ENCODE data around the gene UPK3BL2. TPM values are rescaled to one million over a fixed set of nuclear protein-coding genes. Genes with fewer than 3 reads are reported as not detected.

Gene UPK3BL2
- total and polyA plus RNA-seq, 2 experiments from 2014 or later = 0.83 to 1.6 TPM

Other genes starting within 250 kb of the UPK3BL2 start
- not detected in 2 replicates for gene SPDYE6, start 187.3 kb downstream of the UPK3BL2 start, total RNA-seq (2014; rRNA removed; shearing (Covaris generic))
- 0.19 TPM in 1 of 2 replicates, not detected in the other for gene SPDYE6, start 187.3 kb downstream of the UPK3BL2 start, polyA plus RNA-seq (2016; fragmentation: Nextera tagmentation; extraction: Ambion mirVana)
- gene PRKRIP1, start 147.3 kb downstream of the UPK3BL2 start, total RNA-seq (2014; rRNA removed; shearing (Covaris generic)) = 14.8 and 17.3 TPM in 2 replicates
- gene PRKRIP1, start 147.3 kb downstream of the UPK3BL2 start, polyA plus RNA-seq (2016; fragmentation: Nextera tagmentation; extraction: Ambion mirVana) = 19.1 and 20.3 TPM in 2 replicates
- 42.2 and 47.6 TPM in 2 replicates for gene ORAI2, start 110.1 kb downstream of the UPK3BL2 start, total RNA-seq (2014; rRNA removed; shearing (Covaris generic))
- 30.3 and 32.6 TPM in 2 replicates for gene ORAI2, start 110.1 kb downstream of the UPK3BL2 start, polyA plus RNA-seq (2016; fragmentation: Nextera tagmentation; extraction: Ambion mirVana)
- gene ALKBH4, start 78.8 kb downstream of the UPK3BL2 start, total RNA-seq (2014; rRNA removed; shearing (Covaris generic)) = 16.3 and 17.8 TPM in 2 replicates
- gene ALKBH4, start 78.8 kb downstream of the UPK3BL2 start, polyA plus RNA-seq (2016; fragmentation: Nextera tagmentation; extraction: Ambion mirVana) = 11.8 and 13.9 TPM in 2 replicates
- gene LRWD1, start 78.7 kb downstream of the UPK3BL2 start, total RNA-seq (2014; rRNA removed; shearing (Covaris generic)) = 18.3 and 21.8 TPM in 2 replicates
- gene LRWD1, start 78.7 kb downstream of the UPK3BL2 start, polyA plus RNA-seq (2016; fragmentation: Nextera tagmentation; extraction: Ambion mirVana) = 15.3 and 16.2 TPM in 2 replicates
- gene POLR2J, start 64.8 kb downstream of the UPK3BL2 start, total RNA-seq (2014; rRNA removed; shearing (Covaris generic)) = 11.3 and 15.5 TPM in 2 replicates
- gene POLR2J, start 64.8 kb downstream of the UPK3BL2 start, polyA plus RNA-seq (2016; fragmentation: Nextera tagmentation; extraction: Ambion mirVana) = 75.4 and 77.7 TPM in 2 replicates
- 0.13 and 1.1 TPM in 2 replicates for gene RASA4B, start 25.9 kb downstream of the UPK3BL2 start, total RNA-seq (2014; rRNA removed; shearing (Covaris generic))
- 0.72 and 1.0 TPM in 2 replicates for gene RASA4B, start 25.9 kb downstream of the UPK3BL2 start, polyA plus RNA-seq (2016; fragmentation: Nextera tagmentation; extraction: Ambion mirVana)
- not detected in 2 replicates for gene SPDYE2, start 7.5 kb upstream of the UPK3BL2 start, total RNA-seq (2014; rRNA removed; shearing (Covaris generic))
- gene SPDYE2, start 7.5 kb upstream of the UPK3BL2 start, polyA plus RNA-seq (2016; fragmentation: Nextera tagmentation; extraction: Ambion mirVana) = 0.20 and 0.59 TPM in 2 replicates
- gene POLR2J3, start 28.9 kb upstream of the UPK3BL2 start, total RNA-seq (2014; rRNA removed; shearing (Covaris generic)) = 2.9 and 6.3 TPM in 2 replicates
- 61.2 and 69.8 TPM in 2 replicates for gene POLR2J3, start 28.9 kb upstream of the UPK3BL2 start, polyA plus RNA-seq (2016; fragmentation: Nextera tagmentation; extraction: Ambion mirVana)
- 1.7 and 8.9 TPM in 2 replicates for gene RASA4, start 73.1 kb upstream of the UPK3BL2 start, total RNA-seq (2014; rRNA removed; shearing (Covaris generic))
- 1.2 and 2.3 TPM in 2 replicates for gene RASA4, start 73.1 kb upstream of the UPK3BL2 start, polyA plus RNA-seq (2016; fragmentation: Nextera tagmentation; extraction: Ambion mirVana)
- gene UPK3BL1, start 99.1 kb upstream of the UPK3BL2 start, total RNA-seq (2014; rRNA removed; shearing (Covaris generic)) = 10.8 and 13.3 TPM in 2 replicates
- gene UPK3BL1, start 99.1 kb upstream of the UPK3BL2 start, polyA plus RNA-seq (2016; fragmentation: Nextera tagmentation; extraction: Ambion mirVana) = 7.8 and 9.5 TPM in 2 replicates
- gene SPDYE2B, start 106.6 kb upstream of the UPK3BL2 start, total RNA-seq (2014; rRNA removed; shearing (Covaris generic)) = not detected in 2 replicates
- 0.20 TPM in 1 of 2 replicates, not detected in the other for gene SPDYE2B, start 106.6 kb upstream of the UPK3BL2 start, polyA plus RNA-seq (2016; fragmentation: Nextera tagmentation; extraction: Ambion mirVana)
- 0.43 and 0.51 TPM in 2 replicates for gene POLR2J2, start 128.0 kb upstream of the UPK3BL2 start, total RNA-seq (2014; rRNA removed; shearing (Covaris generic))
- 1.1 and 2.0 TPM in 2 replicates for gene POLR2J2, start 128.0 kb upstream of the UPK3BL2 start, polyA plus RNA-seq (2016; fragmentation: Nextera tagmentation; extraction: Ambion mirVana)
- gene FAM185A, start 205.3 kb upstream of the UPK3BL2 start, total RNA-seq (2014; rRNA removed; shearing (Covaris generic)) = 2.9 and 10.7 TPM in 2 replicates
- 3.7 and 5.0 TPM in 2 replicates for gene FAM185A, start 205.3 kb upstream of the UPK3BL2 start, polyA plus RNA-seq (2016; fragmentation: Nextera tagmentation; extraction: Ambion mirVana)